Dedifferentiated amniotic fluid mesenchymal stem cell (primary cell): ENCODE data around the gene PPP5C.
"Not testable (repeated sequence)": the region's sequence is repeated elsewhere in the genome, so short reads cannot be mapped to it uniquely, and the experiment has no call there.

ENCODE experiments used
- DNase-seq: peaks from one replicate; pipeline ENCODE4 v3.0.0-alpha.2; 2016; ENCODE audit errors: extremely low spot score

Gene PPP5C

DNA sequence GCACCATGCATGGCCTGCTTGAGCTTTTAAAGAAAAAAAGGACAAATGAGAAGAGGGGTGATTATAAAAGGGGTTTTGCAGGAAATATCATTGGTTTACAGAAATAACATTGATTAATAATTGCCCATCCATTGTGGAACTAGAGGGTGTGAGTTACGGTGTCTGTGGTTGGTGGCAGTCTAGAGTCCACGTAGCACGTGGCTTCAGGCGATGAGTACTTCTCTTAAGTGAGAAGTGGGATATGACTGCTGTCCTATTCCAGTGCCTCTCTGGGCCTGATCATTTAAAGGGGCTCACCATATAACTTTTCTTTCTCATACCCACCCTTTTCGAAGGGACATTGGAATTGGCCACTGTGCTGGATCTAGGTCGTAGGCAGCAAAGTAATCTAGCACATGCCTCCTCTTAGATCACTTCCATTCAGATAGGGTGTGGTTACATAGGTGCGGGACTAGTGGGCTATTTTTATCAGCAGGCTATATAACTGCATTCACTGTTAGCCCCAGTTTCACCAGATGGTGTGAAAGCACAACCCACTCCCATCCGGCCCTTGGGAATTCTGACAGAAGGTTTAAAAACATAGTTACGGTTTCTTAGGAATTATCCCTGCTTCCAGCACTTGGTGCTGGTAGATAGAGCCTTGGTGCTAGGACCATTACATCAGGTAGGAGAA, 19.9 kb downstream of the PPP5C start:
- DNase-seq: no peak

DNA sequence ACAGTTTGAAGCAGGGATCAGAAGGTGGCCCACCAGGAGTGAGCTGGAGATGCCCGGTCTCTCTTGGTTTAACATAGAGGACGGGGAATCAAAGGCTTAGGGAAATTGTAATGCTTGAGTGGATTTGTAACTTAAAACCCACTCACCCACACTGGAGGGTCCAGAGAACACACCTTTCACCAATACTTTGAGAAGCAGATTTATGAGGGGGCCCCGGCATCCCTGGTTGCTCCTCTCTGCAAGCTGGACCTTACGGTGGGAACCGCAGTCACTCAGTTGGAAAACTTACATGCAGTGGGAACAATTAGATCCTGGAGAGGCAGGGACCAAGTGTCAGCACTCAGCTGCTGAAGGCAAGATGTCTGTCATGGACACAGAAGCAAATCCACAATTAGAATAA, 20.5 kb downstream of the PPP5C start:
- no peak for DNase-seq

DNA sequence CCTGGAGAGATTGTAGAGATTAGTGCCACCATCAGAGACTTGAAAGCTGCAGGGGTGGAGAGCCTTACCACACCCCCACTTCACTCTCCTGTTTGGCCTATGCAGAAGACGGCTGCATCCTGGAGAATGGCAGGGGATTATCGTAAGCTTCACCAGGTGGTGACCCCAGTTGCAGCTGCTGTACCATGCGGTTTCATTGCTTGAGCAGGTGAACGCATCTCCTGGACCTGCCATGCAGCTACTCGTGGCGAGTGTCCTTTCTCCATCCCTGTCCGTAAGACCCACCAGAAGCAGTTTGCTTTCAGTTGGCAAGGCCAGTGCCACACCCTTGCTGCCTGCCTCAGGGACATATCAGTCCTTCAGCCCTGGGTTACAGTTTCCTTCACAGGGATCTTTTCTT, 21.2 kb downstream of the PPP5C start:
- DNase-seq: no peak

DNA sequence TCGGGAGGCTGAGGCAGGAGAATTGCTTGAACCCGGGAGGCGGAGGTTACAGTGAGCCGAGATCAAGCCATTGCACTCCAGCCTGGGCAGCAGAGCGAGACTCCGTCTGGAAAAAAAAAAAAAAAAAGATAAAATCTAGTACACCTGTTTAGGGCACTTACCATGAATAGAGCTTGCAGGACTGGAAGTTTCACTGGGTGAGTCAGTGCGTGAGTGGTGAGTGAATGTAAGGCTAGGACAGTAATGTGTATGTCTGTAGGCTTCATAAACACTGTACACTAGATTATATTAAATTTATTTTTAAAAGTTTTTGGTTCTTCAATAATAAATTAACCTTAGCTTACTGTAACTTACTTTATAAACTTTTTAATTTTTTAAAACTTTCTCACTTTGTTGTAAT, 22.9 kb downstream of the PPP5C start:
- no peak for DNase-seq

DNA sequence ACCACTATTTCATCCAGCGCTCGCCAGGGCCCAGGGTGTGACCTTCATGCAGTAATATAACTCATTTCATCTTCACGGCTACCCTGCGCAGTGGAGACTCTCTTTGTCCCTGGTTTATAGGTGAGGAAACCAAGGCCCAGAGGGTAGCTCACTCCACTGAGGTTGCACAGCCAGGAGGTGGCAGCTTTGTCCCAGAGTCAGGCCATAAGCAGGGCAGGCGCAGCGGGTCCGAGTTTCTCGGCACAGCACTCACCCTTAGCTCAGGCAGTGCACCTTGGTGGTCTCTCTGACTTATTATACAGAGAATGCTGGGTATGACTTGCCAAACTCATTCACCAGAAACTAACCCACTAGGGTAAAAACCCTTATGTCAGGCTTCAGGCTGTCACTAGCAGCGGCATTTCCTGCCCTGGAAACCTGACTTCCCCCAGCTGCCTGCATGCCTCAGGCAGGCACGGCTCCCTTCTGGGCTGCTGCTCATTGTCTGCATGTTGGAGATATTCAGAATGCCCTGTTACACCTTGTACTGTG, 24.5 kb downstream of the PPP5C start:
- no peak for DNase-seq

DNA sequence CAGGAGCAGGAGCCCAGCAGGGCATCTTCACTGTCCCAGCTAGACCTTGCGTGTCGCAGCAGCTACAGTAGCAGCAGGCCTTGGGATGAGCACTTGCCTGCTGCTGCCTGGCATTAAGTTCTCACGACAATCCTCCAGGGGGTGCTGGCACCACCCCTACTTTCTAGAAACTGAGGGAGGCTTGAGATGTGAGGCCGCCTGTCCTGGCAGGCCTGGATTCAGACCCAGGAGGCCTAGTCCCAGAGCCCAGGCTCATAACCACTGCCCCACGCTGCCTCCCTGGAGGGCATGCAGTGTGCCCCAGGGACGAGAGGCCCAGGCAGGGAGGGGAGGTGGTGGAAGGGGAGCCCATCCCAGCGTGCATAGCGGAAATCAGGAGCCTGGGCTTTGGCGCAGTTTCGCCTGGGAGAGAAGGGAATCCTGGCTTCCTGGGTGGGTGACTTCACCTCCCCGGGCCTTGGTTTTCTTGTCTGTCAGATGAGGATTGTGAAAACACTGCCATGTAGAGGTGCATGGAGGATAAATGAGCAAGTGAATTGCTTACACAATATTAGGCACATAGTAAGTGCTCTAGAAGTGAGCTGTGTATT, 26.1 kb downstream of the PPP5C start:
- DNase-seq: no peak

GRCh38 chr19:46373491-46374359, 26.8 kb downstream of the PPP5C start:
- peak; percentile 26 for DNase-seq

DNA sequence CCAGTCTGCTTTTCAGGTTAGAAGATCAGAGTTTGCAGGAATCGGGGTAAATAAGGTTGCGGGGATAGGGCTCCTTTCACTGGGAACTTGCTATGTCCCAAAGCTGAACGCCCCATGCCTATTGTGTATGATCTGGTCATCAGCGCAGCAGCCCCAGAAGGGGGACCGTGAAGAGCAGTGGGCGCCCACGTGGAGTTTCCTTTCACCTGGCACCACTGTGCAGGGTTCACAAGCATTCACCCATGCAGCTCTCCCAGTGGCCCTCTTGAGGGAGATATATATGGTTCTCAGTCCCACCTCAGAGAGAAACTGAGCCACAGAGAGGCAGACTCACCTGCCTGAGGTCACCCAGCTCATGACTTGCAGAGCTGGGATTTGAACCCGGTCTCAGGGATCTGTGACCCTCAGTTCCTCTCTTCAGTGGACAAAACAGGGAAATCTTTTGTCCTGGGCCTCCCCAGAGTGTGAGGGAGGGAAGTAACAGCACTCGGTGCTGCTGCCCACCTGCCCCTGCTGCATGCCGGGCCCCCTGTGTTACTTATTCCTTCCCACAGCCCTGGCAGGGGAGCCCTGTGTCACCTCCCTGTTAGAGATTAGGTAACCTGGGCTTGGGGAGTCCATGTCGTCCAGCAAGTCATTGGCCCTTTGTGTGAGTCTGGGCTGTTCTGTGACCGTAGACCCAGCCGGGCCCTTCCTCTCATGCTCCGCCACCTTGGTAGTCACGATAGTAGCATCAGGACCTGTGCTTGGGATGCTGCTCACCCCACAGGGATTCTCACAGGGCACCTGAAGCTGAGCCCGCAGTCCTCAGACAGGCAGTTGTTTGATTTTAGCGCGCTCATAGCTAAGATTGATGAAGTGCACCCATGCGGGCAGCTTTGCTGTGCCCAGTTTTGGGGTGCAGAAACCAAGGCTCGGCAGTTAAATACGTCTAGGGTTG, 27.9 kb downstream of the PPP5C start:
- no peak for DNase-seq

DNA sequence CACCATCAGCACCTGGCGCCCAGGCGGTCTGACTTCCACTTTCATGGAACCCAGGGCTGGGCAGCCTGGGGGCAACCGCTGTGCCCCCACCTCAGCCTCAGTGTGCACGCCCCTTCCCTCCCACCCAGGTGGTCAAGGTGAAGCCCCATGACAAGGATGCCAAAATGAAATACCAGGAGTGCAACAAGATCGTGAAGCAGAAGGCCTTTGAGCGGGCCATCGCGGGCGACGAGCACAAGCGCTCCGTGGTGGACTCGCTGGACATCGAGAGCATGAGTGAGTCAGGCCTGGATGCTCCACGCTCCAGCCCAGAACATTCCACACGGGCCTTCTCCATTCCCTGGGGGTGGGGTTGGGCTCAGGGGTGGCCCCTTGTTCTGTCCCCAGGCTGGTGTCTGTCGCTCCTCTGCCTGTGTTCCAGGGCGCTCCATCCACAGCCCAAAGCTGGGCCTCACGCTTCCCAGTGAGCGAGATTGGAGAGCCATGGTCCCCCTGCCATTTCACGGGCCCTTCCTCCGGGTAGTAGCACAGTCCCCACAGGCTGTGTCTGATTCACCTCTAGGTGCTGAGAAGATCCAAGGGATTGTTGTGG, 28.7 kb downstream of the PPP5C start:
- DNase-seq: not testable (repeated sequence)

- DNase-seq: no peak
Observed at GRCh38 chr19:46376241-46377153, 29.6 kb downstream of the PPP5C start.

- DNase-seq: peak; percentile 82
Observed at GRCh38 chr19:46378268-46378667, 31.4 kb downstream of the PPP5C start.

DNA sequence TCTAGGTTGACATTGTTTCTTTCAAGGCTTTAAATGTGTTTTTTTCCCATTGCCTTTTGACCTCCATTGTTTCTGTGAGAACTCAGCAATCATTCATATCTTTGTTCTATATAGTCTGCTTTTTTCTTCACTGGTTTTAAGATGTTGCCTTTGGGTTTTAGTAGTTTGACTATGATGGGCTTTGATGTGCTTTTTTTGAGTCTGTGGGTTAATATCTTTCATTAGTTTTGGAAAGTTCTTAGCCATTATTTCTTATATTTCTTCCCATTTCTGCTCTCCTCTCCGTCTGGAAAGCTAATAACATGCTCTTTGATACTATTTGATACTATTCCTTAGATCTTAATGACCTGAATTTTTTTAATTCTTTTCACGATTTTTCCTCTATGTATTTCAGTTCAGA, 33.8 kb downstream of the PPP5C start:
- no peak for DNase-seq

- no peak for DNase-seq
Observed at GRCh38 chr19:46381346-46381745, 34.5 kb downstream of the PPP5C start.

- DNase-seq: no peak
Observed at GRCh38 chr19:46381756-46382345, 35.0 kb downstream of the PPP5C start.

GRCh38 chr19:46383171-46383815, 36.4 kb downstream of the PPP5C start:
- DNase-seq: no peak

- no peak for DNase-seq
Observed at GRCh38 chr19:46383846-46384245, 37.0 kb downstream of the PPP5C start.

GRCh38 chr19:46384396-46384795, 37.5 kb downstream of the PPP5C start:
- DNase-seq: no peak

GRCh38 chr19:46385636-46386035, 38.7 kb downstream of the PPP5C start:
- no peak for DNase-seq

DNA sequence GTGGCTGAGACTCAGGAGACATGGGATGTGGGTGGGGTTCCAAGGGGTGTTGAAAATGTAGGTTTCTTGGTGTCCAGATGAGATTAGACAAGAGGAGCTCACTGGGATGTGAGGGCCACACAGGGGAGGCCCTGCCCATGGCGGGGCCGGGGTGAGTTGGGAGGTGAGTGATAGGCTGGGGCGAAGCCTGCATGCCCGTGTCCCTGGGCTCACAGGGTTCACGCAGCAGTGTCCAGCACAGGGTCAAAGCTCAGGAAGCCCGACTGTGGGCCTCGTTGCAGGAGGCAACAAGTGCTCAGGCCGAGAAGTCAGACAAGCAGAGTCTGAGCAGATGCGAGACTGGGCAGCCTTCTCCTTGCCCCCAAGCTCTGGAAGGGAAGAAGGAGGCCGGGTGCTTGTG, 39.3 kb downstream of the PPP5C start:
- no peak for DNase-seq
